HG02623 (cell line): ENCODE data around the gene ATAD1.
"Not testable (repeated sequence)": the region's sequence is repeated elsewhere in the genome, so short reads cannot be mapped to it uniquely, and the experiment has no call there.

Source experiments
- ATAC-seq: cut with Tn5 transposase; IDR thresholded peaks from one replicate; pipeline ENCODE4 v1.9.1; 2021; ENCODE audit warnings: moderate library complexity; ENCODE audit not compliant: unreplicated experiment

The ATAD1 gene, protein sequence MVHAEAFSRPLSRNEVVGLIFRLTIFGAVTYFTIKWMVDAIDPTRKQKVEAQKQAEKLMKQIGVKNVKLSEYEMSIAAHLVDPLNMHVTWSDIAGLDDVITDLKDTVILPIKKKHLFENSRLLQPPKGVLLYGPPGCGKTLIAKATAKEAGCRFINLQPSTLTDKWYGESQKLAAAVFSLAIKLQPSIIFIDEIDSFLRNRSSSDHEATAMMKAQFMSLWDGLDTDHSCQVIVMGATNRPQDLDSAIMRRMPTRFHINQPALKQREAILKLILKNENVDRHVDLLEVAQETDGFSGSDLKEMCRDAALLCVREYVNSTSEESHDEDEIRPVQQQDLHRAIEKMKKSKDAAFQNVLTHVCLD

DNA sequence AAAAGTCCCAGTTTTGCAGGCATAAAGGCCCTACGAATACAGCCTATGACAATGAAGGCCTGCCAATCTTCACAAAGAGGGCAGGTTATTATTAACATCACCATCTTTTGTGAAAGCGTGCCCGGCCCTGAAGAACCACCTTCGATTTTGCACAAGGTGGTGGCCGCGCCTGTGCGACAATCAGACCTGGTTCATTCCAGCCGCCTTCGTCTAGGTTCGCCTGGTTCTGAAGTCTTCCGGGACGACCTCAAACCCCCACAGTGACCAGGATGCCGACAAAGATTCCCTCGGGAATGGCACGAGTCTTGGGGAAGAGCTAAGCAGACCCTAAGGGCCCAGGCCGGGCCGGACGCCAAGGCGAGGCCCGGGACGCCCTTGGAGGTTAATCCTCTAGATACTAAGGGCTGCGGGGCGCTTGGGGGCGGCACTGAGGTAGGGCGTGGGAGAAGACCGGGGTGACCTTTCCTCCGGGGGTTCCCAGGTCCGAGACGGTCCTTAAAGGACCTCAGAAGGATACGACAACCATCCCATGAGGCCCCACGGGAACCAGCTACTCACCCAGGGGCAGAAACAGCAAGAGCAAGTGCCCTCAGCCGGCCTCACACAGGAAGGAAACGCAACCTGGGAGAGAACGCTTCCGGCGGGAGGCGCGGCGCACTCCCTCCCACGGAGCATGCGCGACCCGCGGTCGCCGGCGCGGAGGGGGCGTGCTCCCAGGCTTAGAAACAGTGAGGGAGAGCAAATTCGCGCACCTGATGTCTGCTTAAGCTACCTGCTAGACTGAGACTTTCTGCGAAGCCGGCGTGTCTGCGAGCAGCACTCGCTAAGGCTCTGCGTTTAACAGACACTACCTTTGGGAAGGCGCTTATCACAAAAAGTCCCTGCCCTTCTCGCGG lies at the start of gene ATAD1:
Gene ATAD1 (minus strand): TSS at position 618 of the 896 bp plus-strand sequence. CDS start 3,627 bp downstream, outside the sequence.
- peak; percentile 70 for ATAC-seq

DNA sequence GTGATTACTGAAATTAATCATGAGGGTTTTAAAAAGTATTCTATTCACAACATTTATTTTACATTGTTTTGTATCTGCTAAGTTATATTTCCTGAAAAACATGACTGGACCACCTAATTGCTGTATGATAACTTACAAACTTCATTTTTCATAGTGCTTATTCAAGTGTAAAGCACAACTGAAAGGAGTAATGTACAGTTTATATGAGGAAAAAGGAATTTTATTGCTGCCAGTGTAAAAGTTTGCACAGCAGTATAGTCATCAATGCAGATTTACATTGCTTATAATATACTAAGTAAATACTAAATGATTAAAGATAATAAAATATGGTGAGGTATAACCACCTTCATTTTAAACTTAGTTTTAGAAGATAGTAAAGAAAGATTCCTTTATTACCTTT lies 49.4 kb upstream of the ATAD1 start:
- ATAC-seq = no peak

DNA sequence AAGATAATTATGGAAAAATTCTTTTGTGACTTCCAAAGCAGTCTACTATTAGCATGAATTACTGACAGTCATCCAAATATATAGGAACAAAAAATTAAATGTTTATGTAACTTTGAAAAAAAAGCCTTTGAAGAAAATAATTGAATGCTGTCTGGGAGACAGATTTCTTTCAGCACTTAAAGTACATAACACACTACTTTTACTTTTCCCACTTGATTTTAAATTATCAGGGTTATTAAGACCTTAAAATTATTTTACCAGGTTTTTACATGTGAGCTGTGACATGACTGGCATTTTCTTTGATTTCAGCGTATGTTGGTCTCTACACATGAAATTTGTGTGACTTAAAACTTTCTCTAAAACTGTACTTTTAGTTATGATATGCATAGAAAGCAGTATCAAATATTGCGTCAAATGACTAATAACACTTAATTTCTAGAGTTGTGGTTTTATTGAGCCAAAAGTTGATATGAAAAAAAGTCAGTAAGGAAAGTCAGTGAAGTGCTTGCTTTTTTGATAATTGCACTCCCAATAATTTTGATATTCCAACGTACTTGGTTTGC lies 48.5 kb upstream of the ATAD1 start:
- no peak for ATAC-seq

DNA sequence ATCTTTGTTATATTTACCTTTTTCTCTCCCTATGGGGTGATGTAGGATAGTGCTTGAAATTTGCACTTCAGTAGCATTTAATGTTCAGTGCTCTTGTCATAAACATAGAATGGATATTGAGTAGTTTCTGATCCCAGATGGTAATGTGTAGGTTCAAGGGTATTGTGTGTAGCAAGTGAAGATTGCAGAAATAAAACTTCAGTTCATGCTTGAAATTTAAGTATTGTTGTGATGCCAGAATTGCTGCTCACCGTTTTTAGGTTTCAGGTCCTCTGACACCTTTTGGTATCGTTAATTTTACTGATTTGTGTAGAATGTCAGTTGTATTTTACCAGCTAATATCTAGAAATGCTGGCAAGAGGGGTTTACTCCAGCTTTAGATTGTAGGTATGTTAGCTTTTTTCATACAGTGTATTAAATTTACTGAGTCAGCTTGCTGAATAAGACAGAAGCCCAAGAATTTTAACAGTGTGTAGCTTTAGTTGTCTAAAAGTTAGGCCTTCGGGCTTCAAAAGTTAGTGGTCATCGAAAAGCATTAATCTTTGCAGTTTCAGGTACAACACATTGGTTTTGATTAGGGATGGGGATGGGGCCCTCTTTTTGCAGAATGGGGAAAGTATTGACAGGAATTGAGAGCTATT lies 47.3 kb upstream of the ATAD1 start:
- no peak for ATAC-seq

DNA sequence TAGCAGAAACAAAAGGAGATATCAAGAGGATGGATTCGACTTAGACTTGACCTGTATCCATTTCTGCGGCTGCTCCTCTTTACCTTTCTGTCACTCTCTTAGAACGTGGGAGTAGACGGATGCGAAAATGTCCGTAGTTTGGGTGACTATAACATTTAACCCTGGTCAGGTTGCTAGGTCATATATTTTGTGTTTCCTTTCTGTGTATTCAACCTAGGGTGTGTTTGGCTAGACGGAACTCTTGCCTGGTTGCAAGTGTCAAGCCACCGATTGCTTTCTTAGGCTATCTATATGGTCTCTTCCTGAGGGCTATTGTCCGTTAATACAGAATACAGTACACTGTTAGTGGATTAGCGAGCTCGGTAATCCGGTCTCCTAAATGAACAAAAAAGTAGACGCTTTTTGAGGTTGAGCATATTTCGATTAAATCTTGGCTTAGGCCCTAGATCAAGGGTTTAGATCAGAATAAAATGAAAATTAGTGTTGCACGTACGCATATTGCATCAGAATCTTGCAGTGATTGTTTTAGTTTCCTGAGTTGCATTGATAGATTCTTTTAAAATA lies 46.6 kb upstream of the ATAD1 start:
- ATAC-seq = no peak

DNA sequence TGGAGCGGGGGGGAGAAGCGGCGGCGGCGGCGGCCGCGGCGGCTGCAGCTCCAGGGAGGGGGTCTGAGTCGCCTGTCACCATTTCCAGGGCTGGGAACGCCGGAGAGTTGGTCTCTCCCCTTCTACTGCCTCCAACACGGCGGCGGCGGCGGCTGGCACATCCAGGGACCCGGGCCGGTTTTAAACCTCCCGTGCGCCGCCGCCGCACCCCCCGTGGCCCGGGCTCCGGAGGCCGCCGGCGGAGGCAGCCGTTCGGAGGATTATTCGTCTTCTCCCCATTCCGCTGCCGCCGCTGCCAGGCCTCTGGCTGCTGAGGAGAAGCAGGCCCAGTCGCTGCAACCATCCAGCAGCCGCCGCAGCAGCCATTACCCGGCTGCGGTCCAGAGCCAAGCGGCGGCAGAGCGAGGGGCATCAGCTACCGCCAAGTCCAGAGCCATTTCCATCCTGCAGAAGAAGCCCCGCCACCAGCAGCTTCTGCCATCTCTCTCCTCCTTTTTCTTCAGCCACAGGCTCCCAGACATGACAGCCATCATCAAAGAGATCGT lies 46.0 kb upstream of the ATAD1 start:
- ATAC-seq = not testable (repeated sequence)

DNA sequence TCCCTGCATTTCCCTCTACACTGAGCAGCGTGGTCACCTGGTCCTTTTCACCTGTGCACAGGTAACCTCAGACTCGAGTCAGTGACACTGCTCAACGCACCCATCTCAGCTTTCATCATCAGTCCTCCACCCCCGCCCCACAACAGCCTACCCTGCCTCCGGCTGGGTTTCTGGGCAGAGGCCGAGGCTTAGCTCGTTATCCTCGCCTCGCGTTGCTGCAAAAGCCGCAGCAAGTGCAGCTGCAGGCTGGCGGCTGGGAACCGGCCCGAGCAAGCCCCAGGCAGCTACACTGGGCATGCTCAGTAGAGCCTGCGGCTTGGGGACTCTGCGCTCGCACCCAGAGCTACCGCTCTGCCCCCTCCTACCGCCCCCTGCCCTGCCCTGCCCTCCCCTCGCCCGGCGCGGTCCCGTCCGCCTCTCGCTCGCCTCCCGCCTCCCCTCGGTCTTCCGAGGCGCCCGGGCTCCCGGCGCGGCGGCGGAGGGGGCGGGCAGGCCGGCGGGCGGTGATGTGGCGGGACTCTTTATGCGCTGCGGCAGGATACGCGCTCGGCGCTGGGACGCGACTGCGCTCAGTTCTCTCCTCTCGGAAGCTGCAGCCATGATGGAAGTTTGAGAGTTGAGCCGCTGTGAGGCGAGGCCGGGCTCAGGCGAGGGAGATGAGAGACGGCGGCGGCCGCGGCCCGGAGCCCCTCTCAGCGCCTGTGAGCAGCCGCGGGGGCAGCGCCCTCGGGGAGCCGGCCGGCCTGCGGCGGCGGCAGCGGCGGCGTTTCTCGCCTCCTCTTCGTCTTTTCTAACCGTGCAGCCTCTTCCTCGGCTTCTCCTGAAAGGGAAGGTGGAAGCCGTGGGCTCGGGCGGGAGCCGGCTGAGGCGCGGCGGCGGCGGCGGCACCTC lies 45.3 kb upstream of the ATAD1 start, which contains the start of the genes KLLN and PTEN:
Gene KLLN (minus strand): TSS at position 481 of the 891 bp plus-strand sequence. CDS start 1,046 bp downstream, outside the sequence.
Gene PTEN (plus strand): TSS at position 573 of the 891 bp plus-strand sequence. CDS start 845 bp downstream, outside the sequence.
- ATAC-seq = peak; percentile 27

DNA sequence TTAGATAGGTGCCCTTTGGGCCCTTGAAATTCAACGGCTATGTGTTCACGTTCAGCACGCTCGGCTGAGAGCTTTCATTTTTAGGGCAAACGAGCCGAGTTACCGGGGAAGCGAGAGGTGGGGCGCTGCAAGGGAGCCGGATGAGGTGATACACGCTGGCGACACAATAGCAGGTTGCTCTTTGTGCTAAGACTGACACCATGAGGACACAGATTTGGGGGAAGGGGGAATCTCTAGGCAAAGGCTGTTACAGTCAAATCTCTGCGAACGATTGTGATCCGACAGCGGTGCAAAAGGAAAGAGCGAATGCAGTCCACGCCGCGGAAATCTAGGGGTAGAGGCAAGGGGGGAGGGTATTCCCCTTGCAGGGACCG lies 44.6 kb upstream of the ATAD1 start:
- ATAC-seq = peak; percentile 13

DNA sequence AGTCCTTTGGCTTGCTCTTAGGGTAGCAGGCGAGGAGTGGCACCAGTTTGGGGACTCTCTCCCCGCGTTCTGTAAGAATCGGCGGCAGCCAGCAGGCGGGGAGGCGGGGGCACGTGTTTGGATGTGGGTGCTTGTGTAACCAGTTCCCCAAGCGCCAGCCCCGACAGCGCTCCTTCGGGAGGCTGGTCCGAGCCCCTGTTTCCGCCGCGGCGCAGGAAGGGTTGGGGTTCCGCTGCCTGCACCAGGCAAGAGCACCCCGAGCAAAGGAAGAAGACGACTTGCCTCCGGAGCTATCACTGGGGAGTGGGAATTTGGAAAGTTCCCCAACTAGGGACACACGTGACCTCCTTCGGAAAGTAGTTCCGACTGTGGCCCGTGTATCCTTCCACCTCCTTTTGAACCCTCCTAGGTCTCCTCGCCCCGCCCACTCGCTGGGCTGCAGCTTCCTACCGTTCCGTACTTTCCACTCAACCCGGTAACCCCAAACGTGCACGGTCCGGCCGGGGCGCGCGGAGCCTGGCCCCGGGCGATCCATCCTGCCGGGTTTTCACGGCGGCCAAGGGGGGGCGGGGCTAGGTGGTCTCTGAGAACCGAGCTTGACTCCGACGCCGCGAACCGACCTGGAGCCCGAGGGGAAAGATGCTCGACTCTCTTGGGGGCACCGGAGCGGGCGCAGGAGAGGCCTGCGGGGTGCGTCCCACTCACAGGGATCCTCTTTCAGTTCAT lies 44.1 kb upstream of the ATAD1 start:
- peak; percentile 46 for ATAC-seq

DNA sequence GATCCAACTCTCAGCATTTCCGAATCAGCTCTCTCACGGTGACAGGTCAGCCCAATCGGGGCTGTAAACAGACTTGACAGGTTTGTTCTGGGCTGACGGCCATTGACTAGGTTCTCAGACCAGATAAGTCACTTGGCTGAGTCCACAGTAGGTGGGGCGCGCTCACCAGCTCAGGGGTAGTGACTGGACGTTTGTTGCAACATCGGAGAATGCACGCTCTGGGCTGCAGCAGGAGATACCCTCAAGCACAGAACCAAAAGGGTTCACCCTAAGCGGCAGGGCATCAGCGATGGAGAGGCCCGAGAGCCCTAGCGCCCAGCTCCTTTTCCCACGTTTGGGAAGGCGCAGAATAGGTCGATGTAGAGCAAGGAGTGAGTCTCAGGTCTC lies 43.5 kb upstream of the ATAD1 start:
- ATAC-seq = peak; percentile 6

DNA sequence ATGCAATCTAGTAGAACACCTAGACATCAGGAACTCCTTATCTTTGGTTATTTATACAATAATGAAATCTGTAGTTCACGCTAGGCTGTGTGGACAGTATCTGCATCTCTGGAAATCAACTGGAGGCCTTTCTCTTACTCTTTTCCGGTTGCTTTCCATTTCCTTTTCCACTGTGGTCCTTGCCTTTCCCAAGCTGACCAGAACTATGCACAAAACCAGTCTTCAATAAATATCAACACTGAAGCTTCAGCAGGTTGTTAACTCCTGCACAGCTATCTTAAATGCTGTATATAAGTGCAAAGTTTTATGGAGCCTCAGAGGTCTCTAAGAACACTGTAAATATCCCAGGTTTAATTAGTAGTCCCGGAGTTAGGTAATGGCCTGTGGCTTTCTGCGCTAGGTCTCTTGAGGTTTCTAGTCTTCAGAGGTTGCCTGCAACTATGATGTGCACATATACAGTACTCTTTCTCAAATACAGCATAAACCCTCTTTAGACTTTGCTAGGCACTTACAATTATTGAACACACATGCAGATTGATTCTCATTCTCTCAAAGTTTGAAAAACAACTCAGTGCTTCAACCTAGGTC lies 42.9 kb upstream of the ATAD1 start:
- ATAC-seq = no peak

DNA sequence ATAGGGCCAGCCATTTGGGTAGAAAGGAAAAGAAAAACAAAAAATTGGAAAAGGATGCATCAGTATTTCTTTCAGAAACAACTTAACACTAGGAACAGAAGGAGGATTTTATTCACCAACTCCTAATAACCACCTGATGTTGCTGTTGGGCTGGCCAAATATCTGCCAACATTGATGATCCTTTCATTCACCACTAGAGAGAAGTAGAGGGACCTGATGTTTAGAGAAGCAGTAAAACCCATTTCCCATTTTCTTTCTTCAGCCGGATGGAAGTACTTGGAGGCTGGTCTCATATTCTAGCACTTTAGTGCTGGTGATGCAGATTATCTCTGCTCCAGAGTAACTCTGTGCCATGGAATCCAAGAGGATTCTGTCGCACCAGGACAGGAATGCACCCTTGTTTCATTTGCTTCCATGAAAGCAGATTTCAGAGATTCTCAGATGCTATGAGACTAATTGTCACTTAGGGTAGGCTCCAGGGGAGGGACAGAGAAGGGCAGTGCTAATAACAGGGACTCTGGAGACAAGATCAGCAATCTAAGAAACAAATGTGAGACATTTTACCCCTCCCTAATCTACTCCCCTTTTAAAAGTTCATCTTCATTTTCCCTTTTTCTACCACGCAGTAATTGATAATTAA lies 42.2 kb upstream of the ATAD1 start:
- ATAC-seq = no peak

DNA sequence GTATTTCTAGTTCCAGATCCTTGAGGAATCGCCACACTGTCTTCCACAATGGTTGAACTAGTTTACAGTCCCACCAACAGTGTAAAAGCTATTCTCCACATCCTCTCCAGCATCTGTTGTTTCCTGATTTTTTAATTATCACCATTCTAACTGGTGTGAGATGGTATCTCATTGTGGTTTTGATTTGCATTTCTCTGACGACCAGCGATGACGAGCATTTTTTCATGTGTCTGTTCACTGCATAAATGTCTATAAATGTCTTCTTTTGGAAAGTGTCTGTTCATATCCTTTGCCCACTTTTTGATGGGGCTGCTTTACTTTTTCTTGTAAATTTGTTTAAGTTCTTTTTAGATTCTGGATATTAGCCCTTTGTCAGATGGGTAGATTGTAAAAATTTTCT lies 37.6 kb upstream of the ATAD1 start:
- not testable (repeated sequence) for ATAC-seq

DNA sequence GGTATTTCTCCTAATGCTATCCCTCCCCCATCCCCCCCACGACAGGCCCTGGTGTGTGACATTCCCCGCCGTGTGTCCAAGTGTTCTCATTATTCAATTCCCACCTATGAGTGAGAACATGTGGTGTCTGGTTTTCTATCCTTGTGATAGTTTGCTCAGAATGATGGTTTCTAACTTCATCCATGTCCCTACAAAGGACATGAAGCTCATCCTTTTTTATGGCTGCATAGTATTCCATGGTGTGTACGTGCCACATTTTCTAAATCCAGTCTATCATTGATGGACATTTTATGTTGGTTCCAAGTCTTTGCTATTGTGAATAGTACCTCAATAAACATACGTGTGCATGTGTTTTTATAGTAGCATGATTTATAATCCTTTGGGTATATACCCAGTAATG lies 37.2 kb upstream of the ATAD1 start:
- ATAC-seq = not testable (repeated sequence)

DNA sequence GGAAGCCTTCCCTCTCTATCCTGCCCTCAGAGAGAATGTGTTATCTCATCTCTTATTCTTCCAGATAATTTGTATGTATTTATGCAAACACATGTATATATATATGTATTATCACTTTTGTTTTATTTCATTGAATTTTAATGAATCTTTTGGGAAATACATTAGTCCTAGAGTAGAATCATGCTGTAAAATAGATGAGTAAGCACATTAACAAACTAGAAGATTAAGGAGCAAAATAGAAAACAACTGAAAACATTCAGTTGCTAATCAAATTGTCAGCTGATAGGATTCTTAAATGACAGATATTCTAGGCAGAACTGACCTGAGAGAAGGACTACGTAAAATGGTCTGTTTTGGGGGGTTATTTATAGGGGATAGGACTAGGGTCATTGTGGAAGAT lies 34.1 kb upstream of the ATAD1 start:
- ATAC-seq = no peak

DNA sequence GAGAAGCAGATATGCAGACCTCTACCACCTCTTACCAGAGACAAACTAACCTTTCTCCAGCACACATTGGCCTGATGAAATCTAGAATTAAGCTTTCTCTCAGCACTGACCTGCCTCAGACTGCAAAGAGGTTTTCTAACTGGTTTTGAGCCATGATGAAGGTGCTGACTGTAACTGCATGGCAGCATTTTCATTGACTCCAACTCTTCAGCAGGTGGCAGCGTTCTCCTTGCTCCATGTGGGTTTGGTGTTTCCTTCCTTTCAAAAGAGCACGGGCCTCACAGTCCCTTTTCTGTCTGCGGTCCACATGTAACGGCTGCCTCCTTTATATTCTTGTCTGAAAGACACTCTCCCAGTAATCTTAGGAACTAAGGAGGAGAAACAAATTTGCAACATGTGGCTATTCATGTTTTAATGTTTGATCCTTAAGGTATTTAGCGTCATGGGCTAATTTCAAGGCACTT lies 32.7 kb upstream of the ATAD1 start:
- ATAC-seq = no peak

DNA sequence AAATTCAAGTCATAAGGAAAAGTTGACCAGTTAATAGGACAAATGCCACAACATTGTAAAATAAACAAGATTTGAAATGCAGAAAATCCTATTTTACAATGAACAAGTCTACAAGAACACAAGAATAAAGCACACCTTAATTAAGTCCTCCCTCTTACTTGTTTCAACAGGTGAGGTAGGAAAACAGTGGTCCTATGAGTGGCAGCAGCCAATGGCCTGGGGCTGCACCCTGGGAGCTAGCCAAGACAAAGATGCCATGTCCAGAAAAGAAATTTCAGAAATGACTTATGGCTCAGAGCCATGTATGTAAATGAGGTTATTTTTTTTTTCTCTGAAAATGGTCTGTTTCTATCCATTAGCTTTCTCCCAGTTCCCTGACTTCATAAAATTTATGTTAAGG lies 31.0 kb upstream of the ATAD1 start:
- ATAC-seq = no peak

DNA sequence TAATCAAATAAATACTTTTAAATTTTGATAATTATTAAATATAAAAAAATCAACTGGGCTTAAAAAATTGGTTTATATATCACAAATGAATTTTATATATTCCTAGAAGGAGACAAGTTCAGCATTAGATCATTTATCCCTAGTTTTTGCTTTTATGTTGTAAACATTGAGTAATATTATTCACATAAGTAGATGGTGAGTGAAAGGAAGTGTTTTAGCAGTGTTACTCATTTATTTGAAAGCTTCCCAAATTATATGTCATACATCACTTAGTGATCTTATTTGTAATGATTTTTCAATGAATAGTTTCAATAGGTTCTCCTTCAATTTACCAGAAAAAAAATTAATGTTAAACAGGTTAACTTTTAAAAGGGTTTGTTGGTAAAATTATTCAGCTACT lies 29.5 kb upstream of the ATAD1 start:
- no peak for ATAC-seq
